GM18505 (cell line): Measurements from ENCODE around the gene NEURL2.
"Not testable (repeated sequence)": the region's sequence is repeated elsewhere in the genome, so short reads cannot be mapped to it uniquely, and the experiment has no call there.

ENCODE experiments used
- ATAC-seq: cut with Tn5 transposase; IDR thresholded peaks from one replicate; pipeline ENCODE4 v1.9.1; 2021; ENCODE audit not compliant: unreplicated experiment
- POLR2A ChIP-seq: IDR thresholded peaks from 4 replicates; pipeline ENCODE4 v1.6.1; 2011; ENCODE audit warnings: borderline replicate concordance; ENCODE audit not compliant: insufficient read depth, insufficient read length; ENCODE audit errors: extremely low read depth

NEURL2 gene, protein sequence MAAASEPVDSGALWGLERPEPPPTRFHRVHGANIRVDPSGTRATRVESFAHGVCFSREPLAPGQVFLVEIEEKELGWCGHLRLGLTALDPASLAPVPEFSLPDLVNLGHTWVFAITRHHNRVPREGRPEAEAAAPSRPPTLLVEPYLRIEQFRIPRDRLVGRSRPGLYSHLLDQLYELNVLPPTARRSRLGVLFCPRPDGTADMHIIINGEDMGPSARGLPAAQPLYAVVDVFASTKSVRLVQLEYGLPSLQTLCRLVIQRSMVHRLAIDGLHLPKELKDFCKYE

DNA sequence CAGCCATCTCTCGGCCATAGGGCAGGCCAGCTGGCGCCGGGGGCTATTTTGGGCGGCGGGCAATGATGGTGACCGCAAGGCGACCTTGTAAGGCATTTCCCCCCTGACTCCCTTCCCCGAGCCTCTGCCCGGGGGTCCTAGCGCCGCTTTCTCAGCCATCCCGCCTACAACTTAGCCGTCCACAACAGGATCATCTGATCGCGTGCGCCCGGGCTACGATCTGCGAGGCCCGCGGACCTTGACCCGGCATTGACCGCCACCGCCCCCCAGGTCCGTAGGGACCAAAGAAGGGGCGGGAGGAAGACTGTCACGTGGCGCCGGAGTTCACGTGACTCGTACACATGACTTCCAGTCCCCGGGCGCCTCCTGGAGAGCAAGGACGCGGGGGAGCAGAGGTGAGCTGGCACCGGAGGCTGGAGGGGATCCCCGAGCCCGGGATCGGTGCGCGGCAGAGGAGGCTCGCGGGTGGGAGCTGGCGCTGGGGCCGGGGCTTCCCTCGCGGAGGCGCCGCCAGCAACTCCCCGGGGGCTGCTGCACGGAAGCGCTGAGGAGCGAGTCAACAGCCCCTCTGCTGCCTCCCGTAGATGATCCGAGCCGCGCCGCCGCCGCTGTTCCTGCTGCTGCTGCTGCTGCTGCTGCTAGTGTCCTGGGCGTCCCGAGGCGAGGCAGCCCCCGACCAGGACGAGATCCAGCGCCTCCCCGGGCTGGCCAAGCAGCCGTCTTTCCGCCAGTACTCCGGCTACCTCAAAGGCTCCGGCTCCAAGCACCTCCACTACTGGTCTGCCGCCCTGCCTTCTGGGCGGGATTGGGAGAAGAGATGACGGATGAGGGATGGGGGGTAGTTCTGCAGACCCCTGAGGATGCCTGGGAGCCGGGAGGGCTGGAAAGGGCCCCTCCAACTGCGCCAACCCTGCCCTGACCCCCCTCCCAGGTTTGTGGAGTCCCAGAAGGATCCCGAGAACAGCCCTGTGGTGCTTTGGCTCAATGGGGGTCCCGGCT is at the start of gene NEURL2, which contains the start of gene CTSA:
TSS of gene NEURL2 (minus strand) at position 224 of the 999 bp plus-strand sequence. CDS start at position 7, 217 bp downstream.
TSS of gene CTSA (plus strand) at position 351 of the 999 bp plus-strand sequence. CDS start at position 585, 234 bp downstream.
- TF ChIP-seq POLR2A = peak; percentile 86
- ATAC-seq = peak; percentile 69

DNA sequence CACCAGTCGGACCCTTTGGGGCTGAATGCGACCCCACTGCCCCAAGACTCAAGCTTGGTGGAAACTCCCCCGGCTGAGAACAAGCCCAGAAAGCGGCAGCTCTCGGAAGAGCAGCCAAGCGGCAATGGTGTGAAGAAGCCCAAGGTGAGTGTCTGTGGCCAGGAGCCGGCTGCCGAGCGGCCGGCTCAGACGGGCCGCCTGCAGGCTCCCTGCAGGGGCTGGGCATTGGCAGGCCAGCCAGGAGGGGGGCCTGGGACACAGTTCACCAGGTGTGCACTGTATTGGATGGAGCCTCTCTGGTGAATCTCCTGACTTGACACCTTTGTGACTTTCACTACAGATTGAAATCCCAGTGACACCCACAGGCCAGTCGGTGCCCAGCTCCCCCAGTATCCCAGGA is 49.5 kb upstream of the NEURL2 start:
- ATAC-seq = no peak
- no peak for TF ChIP-seq POLR2A

DNA sequence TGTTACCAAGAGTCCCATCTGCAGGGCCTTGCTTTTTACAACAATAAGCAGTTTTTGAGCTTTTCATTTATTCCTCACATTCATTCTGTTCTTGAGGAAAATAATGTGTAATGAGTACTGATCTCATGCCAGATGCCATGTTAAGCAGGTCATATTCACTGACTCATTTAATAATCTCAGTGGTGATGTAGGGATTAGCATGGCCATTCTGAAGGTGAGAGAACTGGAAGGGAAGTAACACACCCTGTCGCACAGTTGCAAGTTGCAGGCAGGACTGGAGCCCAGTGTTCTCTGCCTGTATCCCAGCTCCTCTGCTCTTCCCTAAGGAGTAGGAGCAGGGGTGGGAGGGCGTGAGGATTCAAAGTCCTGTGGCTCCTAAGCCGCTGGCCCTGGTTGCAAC is 49.0 kb upstream of the NEURL2 start:
- no peak for TF ChIP-seq POLR2A
- no peak for ATAC-seq

DNA sequence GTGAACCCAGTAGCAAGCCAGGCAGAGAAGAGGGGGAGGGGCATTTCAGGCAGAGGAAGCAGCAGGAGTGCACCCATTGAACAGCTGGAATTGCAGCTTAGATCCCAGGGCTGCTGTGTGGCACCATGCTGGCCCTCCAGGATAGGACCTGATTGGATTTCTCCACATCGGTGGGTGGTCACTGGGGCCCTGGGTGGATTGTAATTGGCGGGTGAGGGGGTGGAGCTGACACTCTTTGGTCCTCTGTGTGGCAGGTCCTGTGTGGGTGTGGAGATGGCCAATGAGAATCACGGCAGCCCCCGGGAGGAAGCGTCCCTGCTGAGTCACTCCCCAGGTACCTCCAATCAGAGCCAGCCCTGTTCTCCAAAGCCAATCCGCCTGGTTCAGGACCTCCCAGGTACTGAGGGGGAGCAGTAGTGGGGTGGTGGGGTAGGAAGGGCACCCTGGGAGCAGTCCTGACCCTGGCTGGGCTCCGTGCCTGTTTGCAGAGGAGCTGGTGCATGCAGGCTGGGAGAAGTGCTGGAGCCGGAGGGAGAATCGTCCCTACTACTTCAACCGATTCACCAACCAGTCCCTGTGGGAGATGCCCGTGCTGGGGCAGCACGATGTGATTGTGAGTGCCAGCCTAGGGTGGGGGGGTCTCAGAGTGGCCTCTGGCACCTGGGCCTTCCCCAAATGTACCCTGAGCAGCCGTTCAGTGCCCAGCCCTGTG is 47.9 kb upstream of the NEURL2 start:
- TF ChIP-seq POLR2A = no peak
- no peak for ATAC-seq

DNA sequence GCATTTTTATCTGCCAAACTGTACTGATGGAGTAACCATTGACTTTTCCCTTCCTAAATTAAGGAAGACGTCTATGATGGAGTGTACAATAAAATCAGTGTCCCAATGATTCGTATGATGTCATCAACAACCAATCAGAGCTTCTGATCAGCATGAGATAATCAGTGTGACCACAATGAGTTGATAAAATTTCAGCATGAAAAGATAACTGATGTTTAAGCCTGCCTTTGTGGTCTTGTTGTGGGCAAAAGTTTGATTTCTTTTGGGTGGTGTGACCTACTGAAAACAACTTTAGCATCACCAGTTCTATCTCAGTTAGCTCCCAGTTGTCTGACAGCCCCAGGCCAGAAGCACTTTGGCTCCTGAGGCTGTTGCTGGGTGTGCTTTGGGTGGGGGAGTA is 46.8 kb upstream of the NEURL2 start:
- TF ChIP-seq POLR2A = no peak
- no peak for ATAC-seq

DNA sequence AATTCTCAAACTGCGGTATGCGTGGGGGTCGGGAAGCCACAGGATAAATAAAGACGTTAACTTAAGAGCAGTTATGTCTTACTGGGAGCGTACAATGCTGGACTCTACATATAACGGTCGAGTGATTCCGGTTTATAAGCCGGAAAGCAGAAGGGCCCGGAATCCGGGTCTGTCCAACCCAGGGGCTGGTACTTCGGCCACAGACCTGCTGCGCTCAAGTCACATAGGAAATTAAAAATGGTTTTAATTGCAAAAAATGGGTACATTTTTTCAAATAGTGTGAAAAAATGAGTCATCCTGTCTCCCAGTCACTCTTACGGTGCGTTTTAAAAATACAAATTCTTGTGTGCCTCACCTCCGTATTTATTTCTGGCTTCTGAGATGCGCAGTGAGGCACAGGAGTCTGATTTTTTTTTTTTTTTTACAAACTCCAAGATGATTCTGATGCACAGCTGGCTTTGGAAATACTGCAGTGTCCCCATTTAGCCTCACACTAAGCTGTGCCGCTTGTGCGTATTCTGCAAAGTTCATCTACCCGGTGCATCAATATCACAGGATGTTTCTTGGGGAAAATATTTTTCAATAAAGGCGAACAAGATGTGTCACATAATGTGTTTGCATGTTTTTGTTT is 44.5 kb upstream of the NEURL2 start:
- TF ChIP-seq POLR2A = no peak
- ATAC-seq = peak; percentile 12

DNA sequence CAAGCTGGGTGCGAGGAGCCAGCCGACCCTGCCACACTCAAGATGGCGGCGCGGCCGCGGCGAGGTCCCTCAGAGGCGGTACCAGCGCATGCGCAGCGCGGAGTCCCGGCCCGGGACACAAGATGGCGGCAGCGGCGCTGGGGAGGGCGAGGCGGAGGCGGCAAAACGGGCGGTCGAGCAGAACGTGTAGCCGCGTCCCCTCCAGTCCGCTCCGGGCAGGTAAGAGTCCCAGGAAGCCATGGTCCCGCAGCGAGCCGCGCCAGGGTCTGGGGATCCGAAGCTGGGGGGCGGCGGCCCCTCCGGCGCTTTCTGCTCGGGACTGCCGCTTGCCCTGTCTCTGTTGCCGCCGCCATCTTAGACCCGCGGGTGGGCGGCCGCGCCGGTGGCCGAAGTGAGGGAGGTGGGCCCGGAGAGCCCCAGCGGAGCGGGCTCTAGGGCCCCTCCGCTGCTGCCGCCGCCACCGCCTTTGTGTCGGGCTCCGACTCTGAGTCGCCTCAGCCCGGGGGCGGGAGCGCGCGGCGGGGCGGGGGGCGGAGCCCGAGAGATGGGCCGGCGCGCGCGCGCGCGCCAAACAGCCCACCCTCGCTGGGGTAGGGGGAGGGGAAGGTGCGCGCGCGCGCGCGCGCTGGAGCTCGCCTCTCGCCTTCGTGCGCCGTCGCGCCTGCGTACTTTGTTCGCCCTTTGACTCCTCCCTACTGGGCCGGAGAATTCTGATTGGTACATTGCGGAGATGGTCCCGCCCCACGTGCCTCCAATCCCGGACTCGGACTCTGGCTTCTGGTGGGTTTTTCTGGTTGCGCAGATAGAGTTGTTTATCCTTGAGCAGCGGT is 43.8 kb upstream of the NEURL2 start, which contains the start of gene PCIF1:
TSS of gene PCIF1 (plus strand) at position 98 of the 830 bp plus-strand sequence. CDS start 4,317 bp downstream, outside the sequence.
- TF ChIP-seq POLR2A = peak; percentile 94
- peak; percentile 69 for ATAC-seq

DNA sequence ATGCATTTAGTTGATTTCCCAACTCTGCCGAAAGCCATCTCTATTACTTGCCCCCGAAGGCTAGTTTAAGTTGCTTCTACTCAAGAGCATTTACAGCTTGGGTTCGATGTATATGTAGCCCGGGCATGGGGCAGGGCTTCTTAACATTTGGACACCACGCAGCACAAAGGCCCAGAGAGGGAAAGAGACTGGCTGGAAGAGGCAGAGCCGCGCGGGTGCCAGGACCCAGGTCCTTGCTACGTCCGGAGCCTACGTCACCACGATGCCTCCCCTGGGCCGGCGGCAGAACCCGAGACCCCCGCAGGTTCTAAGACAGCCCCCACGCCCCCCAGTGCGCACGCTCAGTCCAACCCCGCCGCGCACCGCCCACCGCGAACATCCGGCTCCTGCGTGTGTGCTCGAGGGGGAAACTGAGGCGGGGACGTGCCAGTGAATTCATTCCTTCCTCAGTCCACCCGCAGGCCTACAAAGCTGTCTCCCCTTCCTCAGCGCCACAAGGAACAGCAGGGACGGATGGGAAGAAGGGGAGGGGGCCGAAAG is 43.1 kb upstream of the NEURL2 start:
- peak; percentile 1 for ATAC-seq
- TF ChIP-seq POLR2A = no peak

DNA sequence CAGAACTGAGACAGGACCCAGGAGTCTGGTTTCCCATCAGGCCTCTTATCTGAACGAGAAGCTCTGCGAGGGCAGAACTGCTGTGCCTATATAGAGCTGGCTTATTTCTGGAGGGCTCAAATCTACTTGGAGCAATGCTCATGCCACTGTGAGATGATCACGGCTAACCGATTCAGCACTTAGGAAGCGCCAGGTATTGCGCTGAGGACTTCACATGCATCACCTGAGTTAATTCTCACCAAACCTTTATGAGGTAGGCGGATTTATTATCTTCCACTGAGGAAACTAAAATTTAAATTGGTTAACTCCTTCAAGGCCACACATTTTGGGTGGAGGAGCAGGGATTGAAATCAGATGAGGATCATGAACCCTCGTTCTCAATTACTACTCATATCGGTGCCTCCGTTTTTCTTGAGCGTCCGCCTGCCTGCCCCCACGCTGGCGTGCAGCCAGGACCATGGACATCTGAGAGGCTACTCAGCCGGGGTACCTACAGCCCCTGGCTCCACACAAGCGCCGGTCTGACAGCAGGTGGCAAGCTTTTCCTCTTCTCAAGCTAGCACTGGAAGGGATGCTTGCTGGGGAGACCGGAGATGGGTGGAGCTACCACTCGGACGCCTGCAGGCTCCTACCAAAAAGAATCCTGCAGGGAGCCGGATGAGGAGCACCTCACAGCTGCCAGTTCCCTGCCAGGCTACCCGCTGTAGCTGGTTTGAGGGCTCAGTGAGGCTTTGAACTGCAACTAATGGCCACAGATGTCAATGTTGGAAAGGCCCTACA is 42.4 kb upstream of the NEURL2 start:
- TF ChIP-seq POLR2A = peak; percentile 47
- ATAC-seq = no peak

DNA sequence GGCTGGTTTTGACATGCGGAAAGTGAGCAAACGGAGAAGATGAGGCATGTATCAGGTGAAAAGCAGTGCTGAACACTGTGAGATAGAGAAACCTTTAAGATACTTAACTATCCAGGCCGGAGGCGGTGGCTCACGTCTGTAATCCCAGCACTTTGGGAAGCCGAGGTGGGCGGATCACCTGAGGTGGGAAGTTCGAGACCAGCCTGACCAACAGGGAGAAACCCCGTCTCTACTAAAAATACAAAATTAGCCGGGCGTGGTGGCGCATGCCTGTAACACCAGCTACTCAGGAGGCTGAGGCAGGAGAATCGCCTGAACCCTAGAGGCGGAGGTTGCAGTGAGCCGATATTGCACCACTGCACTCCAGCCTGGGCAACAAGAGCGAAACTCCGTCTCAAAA is 40.7 kb upstream of the NEURL2 start:
- ATAC-seq = not testable (repeated sequence)
